HG03097 (cell line): ENCODE results near the gene ESRRA.
A peak's percentile ranks its signal among the peaks of the same experiment; 100 is the strongest.
"Not testable (repeated sequence)": the region's sequence is repeated elsewhere in the genome, so short reads cannot be mapped to it uniquely, and the experiment has no call there.

Source experiments
- ATAC-seq: cut with Tn5 transposase; IDR thresholded peaks from one replicate; pipeline ENCODE4 v1.9.1; 2021; ENCODE audit not compliant: unreplicated experiment, low FRiP score

The ESRRA gene

DNA sequence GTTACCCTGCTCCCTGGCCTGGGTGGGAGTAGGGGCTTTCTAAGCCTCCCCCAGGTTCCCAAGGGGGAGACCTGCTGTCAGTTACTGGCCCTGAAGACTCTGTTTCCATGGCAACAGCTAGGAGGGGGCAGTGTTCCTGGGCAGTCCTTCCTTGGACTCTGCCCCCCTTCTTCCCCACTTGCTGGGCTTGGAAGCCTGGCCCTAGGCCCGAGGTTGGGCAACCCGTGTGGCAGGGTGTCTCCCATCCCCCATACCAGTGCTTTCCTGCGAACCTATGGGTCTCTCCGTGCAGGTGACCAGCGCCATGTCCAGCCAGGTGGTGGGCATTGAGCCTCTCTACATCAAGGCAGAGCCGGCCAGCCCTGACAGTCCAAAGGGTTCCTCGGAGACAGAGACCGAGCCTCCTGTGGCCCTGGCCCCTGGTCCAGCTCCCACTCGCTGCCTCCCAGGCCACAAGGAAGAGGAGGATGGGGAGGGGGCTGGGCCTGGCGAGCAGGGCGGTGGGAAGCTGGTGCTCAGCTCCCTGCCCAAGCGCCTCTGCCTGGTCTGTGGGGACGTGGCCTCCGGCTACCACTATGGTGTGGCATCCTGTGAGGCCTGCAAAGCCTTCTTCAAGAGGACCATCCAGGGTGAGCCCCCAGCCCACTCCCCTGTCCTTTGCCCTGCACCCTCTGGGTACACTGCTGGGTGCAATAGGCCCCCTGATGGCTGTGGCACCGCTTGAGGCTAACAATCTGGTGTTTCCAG is 1.7 kb downstream of the ESRRA start:
- ATAC-seq: no peak

DNA sequence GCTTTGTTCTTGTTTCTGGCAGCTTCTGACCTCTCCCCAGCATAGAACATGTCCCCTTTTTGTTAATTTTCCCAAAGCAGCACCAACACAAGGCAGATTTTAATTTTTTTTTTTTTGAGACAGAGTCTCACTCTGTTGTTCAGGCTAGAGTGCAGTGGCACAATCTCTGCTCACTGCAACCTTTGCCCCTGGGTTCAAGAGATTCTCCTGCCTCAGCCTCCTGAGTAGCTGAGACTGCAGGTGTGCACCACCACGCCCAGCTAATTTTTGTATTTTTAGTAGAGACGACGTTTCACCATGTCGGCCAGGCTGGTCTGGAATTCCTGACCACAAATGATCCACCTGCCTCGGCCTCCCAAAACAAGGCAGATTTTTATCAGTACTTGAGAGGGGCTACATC is 2.5 kb downstream of the ESRRA start:
- not testable (repeated sequence) for ATAC-seq

DNA sequence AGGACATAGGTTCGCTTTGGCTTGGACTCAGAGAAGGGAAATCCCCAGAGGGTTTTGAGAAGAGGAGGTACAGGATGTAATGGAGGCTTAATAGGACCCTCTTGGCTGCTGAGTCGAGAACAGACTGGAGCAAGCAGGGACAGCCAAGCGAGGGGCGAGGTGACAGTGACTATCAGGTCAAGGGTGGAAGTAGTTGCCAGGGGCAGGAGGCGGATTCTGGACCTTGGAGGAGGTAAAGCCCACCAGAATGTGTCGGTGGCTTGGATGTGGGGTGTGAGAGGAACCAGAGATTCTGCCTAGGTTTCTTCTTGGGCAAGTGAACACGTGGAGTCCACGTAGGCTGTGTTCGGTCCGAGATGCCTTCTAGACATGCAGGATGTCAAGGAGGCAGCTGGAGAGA is 7.6 kb downstream of the ESRRA start:
- no peak for ATAC-seq

DNA sequence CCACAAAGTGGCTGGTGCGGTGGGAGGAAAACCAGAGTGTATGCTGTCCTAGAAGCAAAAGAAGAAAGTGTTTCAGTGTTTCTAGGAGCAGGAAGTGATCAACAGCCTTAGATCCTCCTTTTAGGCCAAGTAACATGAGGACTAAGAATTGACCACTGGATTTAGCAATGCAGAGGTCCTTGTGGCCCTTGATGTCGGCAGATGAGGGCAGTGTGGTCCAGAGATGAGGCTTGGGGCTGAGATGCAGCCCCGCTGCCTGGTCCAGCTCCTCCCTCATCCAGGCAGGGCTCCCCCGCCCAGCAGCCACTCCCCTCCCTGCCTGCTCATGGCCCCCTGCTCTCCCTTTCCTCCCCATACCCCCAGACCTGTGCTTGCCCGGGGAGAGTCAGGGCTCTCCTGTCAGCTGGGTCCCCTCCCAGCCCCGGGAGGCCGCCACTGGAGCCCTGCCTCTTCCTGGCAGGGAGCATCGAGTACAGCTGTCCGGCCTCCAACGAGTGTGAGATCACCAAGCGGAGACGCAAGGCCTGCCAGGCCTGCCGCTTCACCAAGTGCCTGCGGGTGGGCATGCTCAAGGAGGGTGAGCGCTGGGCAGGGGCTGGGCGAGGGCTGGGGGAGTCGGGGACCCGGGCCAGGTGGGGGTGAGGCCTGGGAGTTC is 8.3 kb downstream of the ESRRA start:
- no peak for ATAC-seq

DNA sequence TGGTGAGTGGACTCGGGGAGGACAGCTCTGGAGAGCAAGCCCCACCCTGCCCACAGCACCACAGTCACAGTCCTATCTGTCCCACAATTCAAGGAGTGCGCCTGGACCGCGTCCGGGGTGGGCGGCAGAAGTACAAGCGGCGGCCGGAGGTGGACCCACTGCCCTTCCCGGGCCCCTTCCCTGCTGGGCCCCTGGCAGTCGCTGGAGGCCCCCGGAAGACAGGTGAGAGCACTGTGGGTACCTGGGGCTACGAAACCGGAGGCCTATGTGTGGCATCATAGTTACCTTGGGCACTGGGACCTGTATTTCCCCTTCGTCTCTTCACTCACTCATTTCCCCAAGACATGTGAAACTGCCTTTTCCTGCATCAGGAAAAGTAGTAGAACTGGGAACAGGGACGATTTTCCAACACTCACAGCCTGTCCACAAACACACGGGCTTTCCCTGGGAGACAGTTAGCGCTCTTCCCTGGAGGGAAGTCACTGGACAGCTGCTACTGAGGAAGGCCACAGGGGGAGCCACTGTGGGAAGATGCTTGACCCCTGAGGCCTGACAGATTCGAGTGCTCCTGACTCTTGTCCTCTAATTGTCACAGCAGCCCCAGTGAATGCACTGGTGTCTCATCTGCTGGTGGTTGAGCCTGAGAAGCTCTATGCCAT is 9.0 kb downstream of the ESRRA start:
- no peak for ATAC-seq

DNA sequence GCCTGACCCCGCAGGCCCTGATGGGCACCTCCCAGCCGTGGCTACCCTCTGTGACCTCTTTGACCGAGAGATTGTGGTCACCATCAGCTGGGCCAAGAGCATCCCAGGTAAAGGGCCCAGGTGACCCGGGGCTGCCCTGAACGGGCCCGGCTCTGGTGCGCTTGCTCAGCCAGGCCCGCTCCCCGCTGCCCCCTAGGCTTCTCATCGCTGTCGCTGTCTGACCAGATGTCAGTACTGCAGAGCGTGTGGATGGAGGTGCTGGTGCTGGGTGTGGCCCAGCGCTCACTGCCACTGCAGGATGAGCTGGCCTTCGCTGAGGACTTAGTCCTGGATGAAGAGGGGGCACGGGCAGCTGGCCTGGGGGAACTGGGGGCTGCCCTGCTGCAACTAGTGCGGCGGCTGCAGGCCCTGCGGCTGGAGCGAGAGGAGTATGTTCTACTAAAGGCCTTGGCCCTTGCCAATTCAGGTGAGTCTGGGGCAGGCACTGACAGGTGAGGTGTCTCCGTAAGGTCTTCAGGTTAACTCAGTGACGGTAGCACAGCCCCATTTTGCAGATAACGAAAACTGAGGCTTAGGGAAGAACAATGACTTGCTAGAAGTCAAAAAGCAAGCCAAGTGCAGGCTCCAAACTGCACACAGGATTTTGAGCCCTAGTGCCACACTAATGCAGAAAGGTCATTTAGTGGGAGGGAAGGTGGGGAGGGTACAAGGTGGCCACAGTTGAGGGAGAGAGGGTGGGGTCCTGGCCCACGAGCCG is 9.7 kb downstream of the ESRRA start:
- ATAC-seq: no peak

DNA sequence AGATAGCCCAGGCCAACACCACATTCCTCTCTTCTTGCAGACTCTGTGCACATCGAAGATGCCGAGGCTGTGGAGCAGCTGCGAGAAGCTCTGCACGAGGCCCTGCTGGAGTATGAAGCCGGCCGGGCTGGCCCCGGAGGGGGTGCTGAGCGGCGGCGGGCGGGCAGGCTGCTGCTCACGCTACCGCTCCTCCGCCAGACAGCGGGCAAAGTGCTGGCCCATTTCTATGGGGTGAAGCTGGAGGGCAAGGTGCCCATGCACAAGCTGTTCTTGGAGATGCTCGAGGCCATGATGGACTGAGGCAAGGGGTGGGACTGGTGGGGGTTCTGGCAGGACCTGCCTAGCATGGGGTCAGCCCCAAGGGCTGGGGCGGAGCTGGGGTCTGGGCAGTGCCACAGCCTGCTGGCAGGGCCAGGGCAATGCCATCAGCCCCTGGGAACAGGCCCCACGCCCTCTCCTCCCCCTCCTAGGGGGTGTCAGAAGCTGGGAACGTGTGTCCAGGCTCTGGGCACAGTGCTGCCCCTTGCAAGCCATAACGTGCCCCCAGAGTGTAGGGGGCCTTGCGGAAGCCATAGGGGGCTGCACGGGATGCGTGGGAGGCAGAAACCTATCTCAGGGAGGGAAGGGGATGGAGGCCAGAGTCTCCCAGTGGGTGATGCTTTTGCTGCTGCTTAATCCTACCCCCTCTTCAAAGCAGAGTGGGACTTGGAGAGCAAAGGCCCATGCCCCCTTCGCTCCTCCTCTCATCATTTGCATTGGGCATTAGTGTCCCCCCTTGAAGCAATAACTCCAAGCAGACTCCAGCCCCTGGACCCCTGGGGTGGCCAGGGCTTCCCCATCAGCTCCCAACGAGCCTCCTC is 10.6 kb downstream of the ESRRA start:
- ATAC-seq: not testable (repeated sequence)

DNA sequence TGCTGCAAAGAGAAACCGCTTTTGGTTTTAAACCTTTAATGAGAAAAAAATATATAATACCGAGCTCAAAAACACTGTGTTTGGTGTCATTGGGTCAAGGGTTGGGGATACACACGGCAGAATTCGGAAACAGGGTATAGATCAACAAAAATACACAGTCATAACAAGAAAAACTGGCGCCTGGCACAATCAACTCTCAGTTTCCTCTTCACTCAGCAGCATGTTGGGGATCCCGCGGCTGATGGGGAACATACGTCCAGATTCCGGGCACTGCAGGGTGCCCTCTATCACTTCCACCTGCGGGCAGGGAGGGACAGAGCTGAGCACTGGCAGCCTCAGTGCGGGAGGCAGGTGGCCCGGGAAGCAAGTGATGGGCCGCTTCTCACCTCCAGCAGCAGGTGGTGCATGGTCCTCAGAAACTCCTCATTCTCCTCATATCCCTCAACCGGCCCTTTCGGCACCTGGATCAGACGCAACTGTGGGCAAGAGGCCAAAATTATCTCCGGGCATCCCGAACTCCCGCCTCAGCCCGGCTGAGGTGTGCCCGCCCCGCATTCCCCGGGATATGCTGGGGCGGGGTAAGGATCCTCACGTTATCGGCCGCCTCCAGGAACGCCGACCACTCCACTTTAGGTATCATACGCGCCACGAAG is 11.5 kb downstream of the ESRRA start:
- peak; percentile 15 for ATAC-seq

DNA sequence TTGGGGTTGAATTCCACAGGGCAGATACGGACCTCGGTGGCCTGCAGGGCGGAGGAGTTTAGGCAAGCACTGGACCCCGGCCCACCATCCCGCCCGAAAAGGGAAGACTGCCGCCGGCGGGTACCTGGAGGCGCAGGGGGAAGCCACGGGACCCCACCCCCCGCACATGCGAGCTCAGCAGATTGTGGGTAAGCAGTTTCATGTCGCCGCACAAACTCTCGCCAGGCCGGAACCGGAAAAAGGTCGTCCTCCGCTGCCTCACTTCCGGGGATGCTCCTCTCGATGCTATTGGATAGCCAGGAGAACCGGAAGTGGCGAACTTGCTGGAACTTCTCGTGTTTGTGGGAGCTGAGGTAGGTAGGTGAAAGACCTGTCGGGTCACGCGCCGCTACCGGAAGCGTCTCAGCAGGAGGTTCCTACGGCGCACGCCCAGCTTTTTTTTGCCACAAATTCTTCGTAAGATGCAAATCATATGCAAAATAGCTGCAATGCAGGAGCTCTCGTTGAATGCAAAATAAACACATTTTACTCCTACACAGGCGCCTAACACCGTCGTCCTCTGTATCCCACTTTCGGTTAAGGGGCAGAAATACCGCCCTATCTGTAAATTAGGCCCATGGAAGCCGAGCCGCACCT is 12.1 kb downstream of the ESRRA start, which contains the start of gene TRMT112:
TRMT112 (minus strand) TSS at position 235 of the 636 bp plus-strand sequence; CDS start at position 202, 33 bp downstream.
- peak; percentile 44 for ATAC-seq

DNA sequence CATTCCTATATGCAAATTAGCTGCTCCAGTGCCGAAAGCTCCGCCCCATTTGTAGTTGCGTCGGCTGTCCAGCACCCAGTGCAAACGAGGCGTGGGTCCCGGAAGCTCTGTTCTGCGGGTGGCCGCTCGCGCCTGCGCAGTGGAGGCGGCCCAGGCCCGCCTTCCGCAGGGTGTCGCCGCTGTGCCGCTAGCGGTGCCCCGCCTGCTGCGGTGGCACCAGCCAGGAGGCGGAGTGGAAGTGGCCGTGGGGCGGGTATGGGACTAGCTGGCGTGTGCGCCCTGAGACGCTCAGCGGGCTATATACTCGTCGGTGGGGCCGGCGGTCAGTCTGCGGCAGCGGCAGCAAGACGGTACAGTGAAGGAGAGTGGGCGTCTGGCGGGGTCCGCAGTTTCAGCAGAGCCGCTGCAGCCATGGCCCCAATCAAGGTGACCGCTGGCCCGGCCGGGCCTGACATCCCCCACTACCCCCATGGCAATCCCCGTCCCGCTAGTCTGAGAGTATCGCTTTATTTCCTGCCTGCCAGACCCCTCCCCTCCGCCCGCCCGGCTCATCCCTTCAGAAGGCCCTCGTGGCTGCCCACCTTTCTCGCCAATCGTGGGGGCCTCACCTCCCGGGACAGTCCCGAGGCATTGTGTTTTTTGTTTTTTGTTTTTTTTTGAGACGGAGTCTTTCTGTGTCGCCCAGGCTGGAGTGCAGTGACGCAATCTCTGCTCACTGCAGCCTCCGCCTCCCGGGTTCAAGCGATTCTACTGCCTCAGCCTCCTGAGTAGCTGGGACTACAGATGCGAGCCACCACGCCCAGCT is 12.8 kb downstream of the ESRRA start, which contains the start of gene PRDX5:
PRDX5 (plus strand) TSS at position 161 of the 805 bp plus-strand sequence; CDS start at position 256, 95 bp downstream.
- peak; percentile 63 for ATAC-seq

DNA sequence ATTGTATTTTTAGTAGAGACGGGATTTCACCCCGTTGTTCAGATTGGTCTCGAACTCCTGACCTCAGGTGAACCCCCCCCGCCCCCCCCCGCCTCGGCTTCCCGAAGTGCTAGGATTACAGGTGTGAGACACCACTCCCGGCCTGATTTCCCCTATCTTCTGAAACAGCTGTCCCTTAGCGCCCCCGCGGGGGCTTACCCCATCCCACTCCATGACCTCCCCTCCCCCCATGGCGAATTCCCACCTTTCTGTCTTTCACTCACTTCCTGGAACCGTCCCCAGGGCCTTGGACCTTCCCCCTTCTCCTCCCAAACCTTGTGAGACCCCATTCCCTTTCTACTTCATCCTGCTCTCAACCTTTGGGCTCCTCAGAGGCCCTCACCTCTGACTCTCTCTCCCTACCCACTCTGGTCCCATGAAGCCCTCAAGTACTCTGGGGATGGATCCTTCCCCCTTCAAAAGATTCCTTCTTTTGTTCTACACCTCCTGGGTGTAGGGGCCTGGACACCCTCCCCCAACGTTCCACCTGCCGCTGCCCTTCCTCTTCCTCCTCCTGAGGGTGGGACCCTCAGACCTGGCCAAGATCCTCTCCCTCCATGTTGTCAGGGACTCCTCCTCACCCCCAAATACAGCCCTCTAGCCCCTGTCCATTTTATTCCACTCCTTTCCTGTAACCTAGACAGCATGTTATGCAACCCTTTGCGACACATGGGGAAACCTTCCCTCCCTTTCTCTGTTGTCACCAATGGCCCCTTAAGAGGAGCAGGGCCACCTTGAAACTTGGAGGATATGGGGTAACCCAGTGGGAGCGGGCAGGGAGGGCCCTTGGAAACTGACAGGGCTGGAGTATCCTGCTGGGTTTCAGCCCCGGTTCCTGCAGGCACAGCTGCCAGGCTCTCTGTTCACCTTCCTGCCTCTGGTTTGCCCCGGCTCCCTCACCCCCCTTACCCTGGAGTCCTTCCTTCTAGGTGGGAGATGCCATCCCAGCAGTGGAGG is 13.7 kb downstream of the ESRRA start:
- ATAC-seq: no peak

DNA sequence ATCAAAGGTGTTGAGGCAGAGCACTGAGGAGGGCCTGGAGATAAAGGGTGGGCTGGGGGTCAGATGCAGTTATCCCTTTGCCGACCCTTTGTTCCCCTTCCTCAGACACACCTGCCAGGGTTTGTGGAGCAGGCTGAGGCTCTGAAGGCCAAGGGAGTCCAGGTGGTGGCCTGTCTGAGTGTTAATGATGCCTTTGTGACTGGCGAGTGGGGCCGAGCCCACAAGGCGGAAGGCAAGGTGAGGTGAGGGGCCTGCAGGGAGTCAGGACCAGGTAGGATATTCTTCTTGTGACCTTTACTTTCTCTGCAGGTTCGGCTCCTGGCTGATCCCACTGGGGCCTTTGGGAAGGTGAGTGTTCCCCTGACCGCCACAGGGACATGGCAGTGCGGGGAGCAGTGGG is 15.2 kb downstream of the ESRRA start:
- ATAC-seq: no peak

DNA sequence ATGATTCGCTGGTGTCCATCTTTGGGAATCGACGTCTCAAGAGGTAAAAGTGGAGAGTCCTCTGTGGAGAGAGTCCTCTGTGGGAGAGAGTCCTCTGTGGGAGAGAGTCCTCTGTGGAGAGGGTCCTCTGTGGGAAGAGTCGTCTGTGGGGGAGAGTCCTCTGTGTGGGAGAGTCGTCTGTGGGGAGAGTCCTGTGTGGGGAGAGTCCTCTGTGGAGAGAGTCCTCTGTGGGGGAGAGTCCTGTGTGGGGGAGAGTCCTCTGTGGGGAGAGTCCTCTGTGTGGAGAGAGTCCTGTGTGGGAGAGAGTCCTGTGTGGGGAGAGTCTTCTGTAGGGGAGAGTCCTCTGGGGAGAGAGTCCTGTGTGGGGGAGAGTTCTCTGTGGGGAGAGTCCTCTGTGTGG is 15.7 kb downstream of the ESRRA start:
- no peak for ATAC-seq

DNA sequence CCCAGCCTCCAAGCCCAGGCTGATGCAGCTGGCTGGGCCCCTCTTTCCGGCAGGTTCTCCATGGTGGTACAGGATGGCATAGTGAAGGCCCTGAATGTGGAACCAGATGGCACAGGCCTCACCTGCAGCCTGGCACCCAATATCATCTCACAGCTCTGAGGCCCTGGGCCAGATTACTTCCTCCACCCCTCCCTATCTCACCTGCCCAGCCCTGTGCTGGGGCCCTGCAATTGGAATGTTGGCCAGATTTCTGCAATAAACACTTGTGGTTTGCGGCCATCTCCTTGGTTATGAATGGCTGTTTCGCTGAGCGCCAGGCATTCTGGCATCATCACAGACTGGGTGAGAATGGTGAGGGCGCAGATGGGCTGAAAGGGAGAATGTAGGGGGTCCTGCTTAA is 16.2 kb downstream of the ESRRA start:
- ATAC-seq: no peak

DNA sequence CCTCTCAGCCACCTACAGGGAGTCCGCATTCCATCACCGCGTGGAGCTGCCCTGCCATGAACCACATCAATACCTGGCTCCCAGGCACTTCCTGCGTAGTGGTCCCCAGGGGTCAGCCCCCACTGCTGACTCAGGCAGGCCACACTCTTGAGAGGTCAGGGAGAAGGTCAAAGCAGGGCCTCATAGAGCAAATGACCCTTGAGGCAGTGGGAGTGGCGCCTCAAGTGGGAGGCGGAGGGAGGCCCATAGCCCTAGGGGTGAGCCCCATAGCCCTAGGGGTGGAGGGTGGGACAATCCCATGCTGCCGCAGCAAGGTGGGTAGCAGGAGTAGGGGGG is 17.6 kb downstream of the ESRRA start:
- no peak for ATAC-seq

DNA sequence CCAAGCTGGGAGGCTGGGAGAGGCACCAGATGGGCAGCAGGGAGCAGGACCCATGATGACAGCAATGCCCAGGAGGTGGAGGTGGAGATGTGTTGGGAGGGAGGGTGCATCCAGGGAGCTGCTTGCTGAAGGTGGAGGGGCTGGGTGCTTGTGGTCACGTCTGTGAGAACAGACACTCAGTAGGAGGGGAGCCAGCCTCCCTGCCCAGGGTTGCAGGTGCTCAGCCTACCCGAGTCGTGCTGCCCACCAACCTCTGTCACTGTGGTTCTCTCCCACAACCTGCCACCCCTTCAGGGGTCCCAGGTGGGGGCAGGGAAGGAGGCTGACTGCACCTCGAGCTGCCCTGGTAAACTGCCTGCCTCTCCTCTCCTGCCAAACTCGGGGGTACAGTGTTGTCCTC is 18.0 kb downstream of the ESRRA start:
- no peak for ATAC-seq

DNA sequence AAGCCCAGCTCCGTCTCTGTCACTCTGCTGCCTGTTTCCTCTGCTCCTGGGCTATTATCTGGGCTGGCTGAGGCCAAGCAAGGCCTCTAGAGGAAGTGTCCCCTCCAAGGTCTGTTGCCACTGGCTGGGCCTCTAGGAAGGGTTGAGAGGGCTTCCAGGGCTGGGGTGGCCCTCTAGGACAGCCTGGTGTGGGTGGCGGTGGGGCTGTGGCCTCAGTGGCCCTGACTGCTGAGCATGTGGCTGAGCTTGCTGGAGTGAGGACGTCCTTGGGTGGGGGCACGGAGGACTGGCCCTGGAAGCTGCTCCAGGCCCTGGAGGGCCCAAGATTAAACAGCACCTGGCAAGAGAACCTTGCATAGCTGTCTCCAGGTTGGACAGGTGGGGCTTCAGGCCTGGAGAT is 18.7 kb downstream of the ESRRA start:
- not testable (repeated sequence) for ATAC-seq
